PFSK-1 (cell line): ENCODE data around the gene SNORC.

Source experiments
- FOXP2 ChIP-seq: optimal IDR thresholded peaks from 2 replicates; pipeline ENCODE3; 2011; ENCODE audit warnings: borderline replicate concordance, control low read depth, inconsistent platforms; ENCODE audit not compliant: insufficient read depth; ENCODE audit errors: extremely low read length, extremely low read depth
- POLR2AphosphoS5 ChIP-seq: IDR thresholded peaks from 2 replicates; pipeline ENCODE4 v1.6.1; 2012; ENCODE audit warnings: low read depth, mild to moderate bottlenecking, control low read depth, low read length, moderate library complexity
- REST ChIP-seq, 2 experiments: IDR thresholded peaks; 2 replicates each; pipeline versions ENCODE4 v1.6.1 to v1.8.0; 2011 to 2012; ENCODE audit warnings: low read depth in 2 of 2, low read length in 2 of 2, control low read depth in 1 of 2, inconsistent platforms in 1 of 2, mild to moderate bottlenecking in 1 of 2, moderate library complexity in 1 of 2; ENCODE audit not compliant: insufficient read depth in 1 of 2
- SIN3A ChIP-seq: IDR thresholded peaks from 2 replicates; pipeline ENCODE4 v1.6.1; 2012; ENCODE audit warnings: mild to moderate bottlenecking, low read length, moderate library complexity, borderline replicate concordance; ENCODE audit not compliant: insufficient read depth
- TAF1 ChIP-seq: IDR thresholded peaks from 2 replicates; pipeline ENCODE4 v1.6.1; 2012; ENCODE audit warnings: low read length, control low read depth, borderline replicate concordance; ENCODE audit not compliant: insufficient read depth

The SNORC gene

GRCh38 chr2:232876978-232877441 lies 6.9 kb downstream of the SNORC start:
- no peak for TF ChIP-seq TAF1
- no peak for TF ChIP-seq FOXP2

DNA sequence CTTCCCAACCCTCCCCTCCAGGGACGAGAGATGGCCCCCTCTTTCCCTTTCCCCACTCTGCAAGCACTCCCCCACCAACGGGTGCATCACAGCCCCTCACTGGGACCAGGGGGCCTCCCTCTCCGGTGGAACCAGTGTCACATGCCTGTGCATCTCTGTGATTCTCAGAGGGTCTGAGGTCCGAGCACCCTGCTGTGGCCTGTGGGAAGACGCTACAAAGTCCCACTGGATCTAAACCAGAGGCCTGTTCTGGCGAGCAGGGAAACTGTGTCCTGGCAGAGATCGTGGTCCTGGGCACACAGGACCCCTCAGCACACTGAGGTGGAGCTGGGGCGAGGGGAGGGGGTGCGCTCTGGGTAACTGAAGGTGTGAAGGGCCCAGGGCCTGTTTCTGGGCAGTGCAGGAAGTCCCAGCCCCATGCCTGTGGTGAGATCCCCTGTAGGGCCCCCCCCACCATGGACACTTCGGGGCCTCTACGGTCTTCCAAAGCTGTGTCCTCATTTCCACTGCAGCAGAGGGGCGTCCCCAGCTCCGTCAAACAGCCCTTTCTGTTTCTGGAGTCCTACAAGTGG lies 8.0 kb downstream of the SNORC start:
- no peak for TF ChIP-seq REST (IDR thresholded peaks at IDR 0.05; ENCODE audit: insufficient read depth in 1 of 2, low read depth in 2 of 2, low read length in 2 of 2)
- no peak for TF ChIP-seq FOXP2
- TF ChIP-seq POLR2AphosphoS5, result no peak
- no peak for TF ChIP-seq TAF1
- no peak for TF ChIP-seq SIN3A

DNA sequence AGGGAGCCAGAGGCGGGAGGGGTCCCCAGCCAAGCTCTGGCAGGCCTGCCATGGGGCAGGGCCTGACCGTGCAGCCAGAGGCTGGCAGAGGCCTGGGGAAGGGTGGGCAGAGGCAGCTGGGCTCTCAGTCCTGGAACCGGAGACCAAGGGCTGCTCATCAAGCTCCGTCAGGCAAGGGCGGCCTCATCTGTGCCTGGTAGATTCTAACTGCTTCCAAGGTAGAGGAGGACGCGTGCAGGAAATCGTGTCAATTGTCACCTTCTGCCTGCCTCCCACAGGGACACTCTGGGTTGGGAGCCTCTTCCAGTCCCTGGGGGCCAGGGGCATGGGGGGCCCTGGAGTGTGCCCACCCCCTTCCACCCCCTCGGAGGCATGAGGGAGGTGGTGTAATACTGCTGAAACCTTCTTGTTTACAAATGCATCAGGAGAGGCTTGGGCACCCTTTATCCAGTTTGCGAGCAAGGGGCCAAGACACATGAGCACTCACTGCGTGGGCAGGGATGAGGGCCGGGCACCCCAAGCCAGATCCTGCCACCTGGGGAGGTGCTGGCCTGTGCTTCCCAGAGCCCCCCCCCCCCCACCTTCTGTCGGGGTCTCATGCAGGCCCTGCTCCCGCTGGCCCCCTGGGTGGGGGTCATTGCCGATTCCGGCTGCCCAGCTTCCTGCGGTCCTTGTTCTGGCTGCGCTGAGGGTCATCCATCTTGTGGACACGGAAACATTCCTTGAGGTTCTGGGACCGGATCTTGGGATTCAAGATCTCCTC lies 9.0 kb downstream of the SNORC start:
- TF ChIP-seq FOXP2 (no peak), TAF1 (no peak), POLR2AphosphoS5 (no peak), REST (IDR thresholded peaks at IDR 0.05; ENCODE audit: insufficient read depth in 1 of 2, low read depth in 2 of 2, low read length in 2 of 2) (no peak), SIN3A (no peak)

DNA sequence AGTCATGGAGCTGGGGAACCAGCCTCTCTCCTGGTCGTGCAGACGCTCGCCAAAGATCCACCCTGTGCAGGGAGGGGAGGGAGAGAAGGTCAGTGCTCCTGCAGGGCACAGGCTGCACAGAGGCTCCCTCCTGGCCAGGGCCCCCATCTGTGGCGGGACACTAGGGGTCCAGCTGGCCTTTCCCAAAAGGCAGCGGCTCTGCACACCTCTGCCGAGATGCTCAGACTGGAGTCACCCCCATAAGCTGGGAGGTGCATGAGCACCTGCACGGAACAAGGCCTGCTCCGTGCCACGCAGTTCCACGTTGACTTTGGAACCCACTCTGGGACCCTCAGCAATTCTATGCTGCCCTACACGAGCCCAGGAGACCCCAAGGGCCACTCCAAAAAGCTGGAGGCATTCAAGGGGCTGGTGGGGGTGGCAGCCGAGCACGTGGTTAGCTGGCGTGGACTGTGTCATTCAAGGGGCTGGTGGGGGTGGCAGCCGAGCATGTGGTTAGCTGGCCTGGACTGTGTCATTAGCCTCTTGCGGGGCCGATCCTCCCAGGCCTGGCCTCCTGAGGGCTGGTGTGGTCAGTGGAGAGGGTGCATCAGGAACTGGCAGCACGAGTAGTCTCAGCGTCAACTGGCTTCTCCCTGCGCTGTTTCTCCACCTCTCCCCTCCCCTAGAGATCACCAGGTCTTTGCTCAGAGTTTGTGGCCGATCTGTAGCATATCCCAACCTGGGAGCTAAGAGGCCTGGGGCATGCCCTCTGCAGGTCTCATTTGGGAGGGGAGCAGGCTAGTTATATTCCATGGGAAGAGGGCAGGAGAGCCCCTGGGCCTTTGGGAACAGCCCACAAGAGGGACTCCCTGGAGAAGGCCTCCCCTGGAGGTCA lies 9.8 kb downstream of the SNORC start:
- TF ChIP-seq TAF1 (no peak), FOXP2 (no peak), SIN3A (no peak)

DNA sequence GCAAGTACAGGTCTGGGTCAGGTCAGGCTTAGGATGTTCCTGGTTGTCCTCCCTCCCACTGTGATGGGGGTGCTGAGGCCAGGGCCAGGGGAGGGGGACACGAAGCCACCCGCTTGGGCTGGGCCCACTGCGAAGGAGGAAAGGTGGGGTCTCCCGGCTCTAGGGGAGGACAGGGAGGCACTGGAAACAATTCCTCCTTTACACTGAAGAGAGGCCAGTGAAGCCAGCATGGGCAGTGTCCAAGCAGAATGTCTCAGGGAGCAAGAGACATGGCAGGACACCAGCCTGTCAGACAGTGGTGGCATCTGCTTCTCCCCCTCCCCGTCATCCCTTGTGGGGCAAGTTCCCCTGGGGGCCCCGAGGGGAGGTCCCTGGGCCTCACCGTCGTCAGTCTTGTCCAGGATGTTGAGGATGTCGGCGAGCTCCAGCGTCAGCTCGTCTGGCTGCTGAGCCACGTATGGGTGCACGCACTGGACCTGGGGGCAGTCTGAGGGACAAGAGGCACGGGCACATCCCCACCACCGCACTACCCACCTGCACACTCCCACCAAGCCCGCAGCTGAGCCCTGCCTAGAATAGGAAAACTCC lies 10.8 kb downstream of the SNORC start:
- TF ChIP-seq POLR2AphosphoS5 (no peak), TAF1 (no peak), REST (IDR thresholded peaks at IDR 0.05; ENCODE audit: insufficient read depth in 1 of 2, low read depth in 2 of 2, low read length in 2 of 2) (no peak), FOXP2 (no peak), SIN3A (no peak)

GRCh38 chr2:232882085-232882484 lies 12.0 kb downstream of the SNORC start:
- no peak for TF ChIP-seq POLR2AphosphoS5
- no peak for TF ChIP-seq REST (IDR thresholded peaks at IDR 0.05; ENCODE audit: insufficient read depth in 1 of 2, low read depth in 2 of 2, low read length in 2 of 2)
- no peak for TF ChIP-seq TAF1
- no peak for TF ChIP-seq FOXP2
- no peak for TF ChIP-seq SIN3A
